Activated naive CD4-positive, alpha-beta T cell treated with anti-CD3 and anti-CD28 coated beads, Interleukin-2, amount 10 ng/mL, durations not matched to agents 7 days and 5 days (primary cell): Measurements from ENCODE around the gene PACS2.

Source experiments
- CTCF ChIA-PET: fragments of 350-600 bp; sonication (Branson Sonifier 250); formaldehyde crosslinking; loops from one replicate; lab custom pipeline; 2021; ENCODE audit warnings: antibody characterized with exemption; lab: Charles Lee
- DNase-seq: peaks from one replicate; pipeline ENCODE4 v3.0.0-alpha.2; 2020
- H3K27ac Mint-ChIP-seq: one replicate; pipeline ENCODE4 v1.8.0; 2021; ENCODE audit warnings: mild to moderate bottlenecking, moderate library complexity, mixed read lengths
- H3K27me3 Mint-ChIP-seq: one replicate; pipeline ENCODE4 v1.8.0; 2021; ENCODE audit warnings: mild to moderate bottlenecking, mixed read lengths
- H3K36me3 Mint-ChIP-seq: one replicate; pipeline ENCODE4 v1.8.0; 2021; ENCODE audit warnings: mixed read lengths
- H3K4me1 Mint-ChIP-seq: one replicate; pipeline ENCODE4 v1.8.0; 2021; ENCODE audit warnings: mixed read lengths
- H3K4me3 Mint-ChIP-seq: one replicate; pipeline ENCODE4 v1.8.0; 2021; ENCODE audit warnings: mild to moderate bottlenecking, moderate library complexity, mixed read lengths
- H3K9me3 Mint-ChIP-seq: one replicate; pipeline ENCODE4 v1.8.0; 2021; ENCODE audit warnings: mixed read lengths

Gene PACS2

GRCh38 chr14:105421723-105422615, 107.4 kb downstream of the PACS2 start:
- Mint-ChIP-seq H3K4me1 (peaks cover 38% of the 10 kb centered on the region), H3K27me3 (peaks cover 15% of the 10 kb centered on the region), H3K27ac (peak overlapping the region; percentile 58), H3K9me3 (no peaks in the 10 kb centered on the region), H3K36me3 (peaks cover 7% of the 10 kb centered on the region), H3K4me3 (peak overlapping the region; percentile 85)
- no peak for DNase-seq
- CTCF ChIA-PET: interaction anchor here (1.1 to 1.9 kb wide), 2 partner anchors 19 to 68 kb away, joined by 3 to 4 read pairs; no protein-coding TSS in a partner anchor

GRCh38 chr14:105422695-105423487, 108.3 kb downstream of the PACS2 start:
- H3K4me1 Mint-ChIP-seq: peaks cover 41% of the 10 kb centered on the region
- H3K27ac Mint-ChIP-seq: no peak overlapping the region
- no peak overlapping the region for H3K4me3 Mint-ChIP-seq
- CTCF ChIA-PET: interaction anchor here (1.9 kb wide), 1 partner anchor 67 kb away, joined by 4 read pairs; no protein-coding TSS in a partner anchor
- peaks cover 11% of the 10 kb centered on the region for H3K36me3 Mint-ChIP-seq
- DNase-seq: no peak
- H3K9me3 Mint-ChIP-seq: no peaks in the 10 kb centered on the region
- peaks cover 12% of the 10 kb centered on the region for H3K27me3 Mint-ChIP-seq

- Mint-ChIP-seq H3K4me1 (peaks cover 42% of the 10 kb centered on the region), H3K27me3 (peaks cover 4% of the 10 kb centered on the region), H3K4me3 (no peak overlapping the region), H3K36me3 (peaks cover 15% of the 10 kb centered on the region), H3K9me3 (no peaks in the 10 kb centered on the region), H3K27ac (no peak overlapping the region)
- DNase-seq: no peak
- CTCF ChIA-PET: interaction anchor here (1.9 kb wide), 1 partner anchor 66 kb away, joined by 4 read pairs; no protein-coding TSS in a partner anchor
Observed at GRCh38 chr14:105423488-105424195, 109.1 kb downstream of the PACS2 start.

- Mint-ChIP-seq H3K4me1 (peaks cover 35% of the 10 kb centered on the region), H3K4me3 (no peak overlapping the region), H3K27me3 (no peaks in the 10 kb centered on the region), H3K36me3 (peaks cover 15% of the 10 kb centered on the region), H3K9me3 (no peaks in the 10 kb centered on the region), H3K27ac (peak overlapping the region; percentile 19)
- CTCF ChIA-PET: no interaction called here
- no peak for DNase-seq
Observed at GRCh38 chr14:105424861-105425260, 110.3 kb downstream of the PACS2 start.

GRCh38 chr14:105425823-105426247, 111.3 kb downstream of the PACS2 start:
- no peak overlapping the region for H3K4me3 Mint-ChIP-seq
- H3K27ac Mint-ChIP-seq: no peak overlapping the region
- H3K27me3 Mint-ChIP-seq: no peaks in the 10 kb centered on the region
- H3K9me3 Mint-ChIP-seq: no peaks in the 10 kb centered on the region
- peaks cover 33% of the 10 kb centered on the region for H3K4me1 Mint-ChIP-seq
- H3K36me3 Mint-ChIP-seq: peaks cover 23% of the 10 kb centered on the region
- DNase-seq: no peak
- CTCF ChIA-PET: no interaction called here

GRCh38 chr14:105426416-105427130, 112.0 kb downstream of the PACS2 start:
- H3K4me3 Mint-ChIP-seq: no peak overlapping the region
- CTCF ChIA-PET: no interaction called here
- DNase-seq: no peak
- H3K36me3 Mint-ChIP-seq: peaks cover 28% of the 10 kb centered on the region
- no peak overlapping the region for H3K27ac Mint-ChIP-seq
- H3K4me1 Mint-ChIP-seq: peaks cover 26% of the 10 kb centered on the region
- no peaks in the 10 kb centered on the region for H3K27me3 Mint-ChIP-seq
- H3K9me3 Mint-ChIP-seq: peaks cover 3% of the 10 kb centered on the region

GRCh38 chr14:105427412-105427811, 112.9 kb downstream of the PACS2 start:
- peaks cover 17% of the 10 kb centered on the region for H3K4me1 Mint-ChIP-seq
- CTCF ChIA-PET: no interaction called here
- H3K27me3 Mint-ChIP-seq: no peaks in the 10 kb centered on the region
- no peak overlapping the region for H3K27ac Mint-ChIP-seq
- H3K9me3 Mint-ChIP-seq: peaks cover 3% of the 10 kb centered on the region
- H3K36me3 Mint-ChIP-seq: peaks cover 22% of the 10 kb centered on the region
- no peak for DNase-seq
- H3K4me3 Mint-ChIP-seq: no peak overlapping the region

- CTCF ChIA-PET: no interaction called here
- Mint-ChIP-seq H3K9me3 (peaks cover 3% of the 10 kb centered on the region), H3K36me3 (peaks cover 22% of the 10 kb centered on the region), H3K27me3 (no peaks in the 10 kb centered on the region), H3K4me1 (peaks cover 12% of the 10 kb centered on the region), H3K27ac (no peak overlapping the region), H3K4me3 (no peak overlapping the region)
- no peak for DNase-seq
Observed at GRCh38 chr14:105427936-105428485, 113.5 kb downstream of the PACS2 start.

GRCh38 chr14:105430042-105430441, 115.5 kb downstream of the PACS2 start:
- CTCF ChIA-PET: interaction anchor here (1.1 kb wide), 1 partner anchor 18 kb away, joined by 3 read pairs; no protein-coding TSS in a partner anchor
- H3K4me1 Mint-ChIP-seq: peaks cover 13% of the 10 kb centered on the region
- H3K4me3 Mint-ChIP-seq: no peak overlapping the region
- no peak overlapping the region for H3K27ac Mint-ChIP-seq
- H3K36me3 Mint-ChIP-seq: peaks cover 25% of the 10 kb centered on the region
- H3K27me3 Mint-ChIP-seq: no peaks in the 10 kb centered on the region
- no peak for DNase-seq
- H3K9me3 Mint-ChIP-seq: peaks cover 3% of the 10 kb centered on the region

- Mint-ChIP-seq H3K4me1 (peaks cover 13% of the 10 kb centered on the region), H3K27ac (no peak overlapping the region), H3K4me3 (no peak overlapping the region), H3K27me3 (no peaks in the 10 kb centered on the region), H3K9me3 (peaks cover 3% of the 10 kb centered on the region), H3K36me3 (peaks cover 25% of the 10 kb centered on the region)
- CTCF ChIA-PET: interaction anchor here (1.1 to 1.2 kb wide), 2 partner anchors 18 to 60 kb away, joined by 3 to 4 read pairs; no protein-coding TSS in a partner anchor
- DNase-seq: no peak
Observed at GRCh38 chr14:105430565-105430964, 116.0 kb downstream of the PACS2 start.

- Mint-ChIP-seq H3K4me3 (no peak overlapping the region), H3K4me1 (peaks cover 13% of the 10 kb centered on the region), H3K9me3 (peaks cover 3% of the 10 kb centered on the region), H3K36me3 (peaks cover 26% of the 10 kb centered on the region), H3K27ac (no peak overlapping the region), H3K27me3 (no peaks in the 10 kb centered on the region)
- CTCF ChIA-PET: interaction anchor here (1.1 to 1.2 kb wide), 2 partner anchors 17 to 61 kb away, joined by 3 to 4 read pairs; no protein-coding TSS in a partner anchor
- no peak for DNase-seq
Observed at GRCh38 chr14:105431256-105431655, 116.7 kb downstream of the PACS2 start.

GRCh38 chr14:105432657-105433056, 118.1 kb downstream of the PACS2 start:
- Mint-ChIP-seq H3K27ac (no peak overlapping the region), H3K4me3 (no peak overlapping the region)
- CTCF ChIA-PET: interaction anchor here (0.8 to 1.1 kb wide), 2 partner anchors 26 to 48 kb away, joined by 3 read pairs; no protein-coding TSS in a partner anchor

GRCh38 chr14:105433161-105433605, 118.6 kb downstream of the PACS2 start:
- peaks cover 6% of the 10 kb centered on the region for H3K4me1 Mint-ChIP-seq
- H3K4me3 Mint-ChIP-seq: no peak overlapping the region
- H3K27ac Mint-ChIP-seq: no peak overlapping the region
- peaks cover 3% of the 10 kb centered on the region for H3K9me3 Mint-ChIP-seq
- DNase-seq: no peak
- CTCF ChIA-PET: interaction anchor here (0.8 kb wide), 1 partner anchor 47 kb away, joined by 3 read pairs; no protein-coding TSS in a partner anchor
- peaks cover 21% of the 10 kb centered on the region for H3K36me3 Mint-ChIP-seq
- no peaks in the 10 kb centered on the region for H3K27me3 Mint-ChIP-seq

More at GRCh38 chr14:105432657-105433056, 118.1 kb downstream of the PACS2 start:
- H3K36me3 Mint-ChIP-seq: peaks cover 23% of the 10 kb centered on the region
- peaks cover 8% of the 10 kb centered on the region for H3K4me1 Mint-ChIP-seq
- peaks cover 3% of the 10 kb centered on the region for H3K9me3 Mint-ChIP-seq
- DNase-seq: no peak
- H3K27me3 Mint-ChIP-seq: no peaks in the 10 kb centered on the region
